GM21723 (cell line): ENCODE results near the gene RCHY1.
"Not testable (repeated sequence)": the region's sequence is repeated elsewhere in the genome, so short reads cannot be mapped to it uniquely, and the experiment has no call there.

Experiments used
- ATAC-seq: cut with Tn5 transposase; IDR thresholded peaks from one replicate; pipeline ENCODE4 v1.9.1; 2021; ENCODE audit warnings: mild to moderate bottlenecking, moderate library complexity; ENCODE audit not compliant: unreplicated experiment

The RCHY1 gene

GRCh38 chr4:75514131-75514948, at the start of gene RCHY1, which contains the start of gene THAP6:
TSS of gene RCHY1 (minus strand) at chr4:75514403. CDS start at chr4:75514286, 117 bp downstream.
TSS of gene THAP6 (plus strand) at chr4:75514473. CDS start at chr4:75515453, 980 bp downstream.
- peak; percentile 96 for ATAC-seq

- ATAC-seq, result no peak
These were observed 47.6 kb upstream of the RCHY1 start for GRCh38 chr4:75561789-75562188.

- ATAC-seq, result no peak
These were observed 43.5 kb upstream of the RCHY1 start for GRCh38 chr4:75557696-75558095.

- peak; percentile 99 for ATAC-seq
These were observed 41.3 kb upstream of the RCHY1 start, which contains the start of gene ODAPH for GRCh38 chr4:75555294-75556164. TSS of gene ODAPH (plus strand) at chr4:75556066. CDS start at chr4:75556083, 17 bp downstream.

GRCh38 chr4:75552452-75552851, 38.2 kb upstream of the RCHY1 start:
- no peak for ATAC-seq

GRCh38 chr4:75549019-75549418, 34.8 kb upstream of the RCHY1 start:
- ATAC-seq, result no peak

GRCh38 chr4:75547647-75548387, 33.6 kb upstream of the RCHY1 start:
- no peak for ATAC-seq

GRCh38 chr4:75545526-75545925, 31.3 kb upstream of the RCHY1 start:
- no peak for ATAC-seq

- ATAC-seq, result no peak
These were observed 30.7 kb upstream of the RCHY1 start for GRCh38 chr4:75544870-75545269.

- ATAC-seq, result not testable (repeated sequence)
These were observed 30.0 kb upstream of the RCHY1 start for GRCh38 chr4:75544220-75544619.

- ATAC-seq, result no peak
These were observed 28.6 kb upstream of the RCHY1 start for GRCh38 chr4:75542824-75543223.

GRCh38 chr4:75537308-75537707, 23.1 kb upstream of the RCHY1 start:
- ATAC-seq, result not testable (repeated sequence)

GRCh38 chr4:75533926-75534325, 19.7 kb upstream of the RCHY1 start:
- ATAC-seq, result not testable (repeated sequence)

- ATAC-seq, result not testable (repeated sequence)
These were observed 19.2 kb upstream of the RCHY1 start for GRCh38 chr4:75533339-75533887.

- ATAC-seq, result not testable (repeated sequence)
These were observed 17.4 kb upstream of the RCHY1 start for GRCh38 chr4:75531536-75532143.

GRCh38 chr4:75530556-75531322, 16.5 kb upstream of the RCHY1 start:
- ATAC-seq, result no peak

- no peak for ATAC-seq
These were observed 13.3 kb upstream of the RCHY1 start for GRCh38 chr4:75527482-75527881.

- no peak for ATAC-seq
These were observed 11.7 kb upstream of the RCHY1 start for GRCh38 chr4:75525910-75526309.

GRCh38 chr4:75525086-75525485, 10.9 kb upstream of the RCHY1 start:
- no peak for ATAC-seq
